Colonic mucosa (tissue), 4 donors: ENCODE results near the gene ZMYM2. TPM values are rescaled to one million over a fixed set of nuclear protein-coding genes. Genes with fewer than 3 reads are reported as not detected.

Experiments
- DNase-seq: peaks from one replicate; pipeline ENCODE4 v3.0.0-alpha.2; 2020
- H3K27ac ChIP-seq: fragments of 200-600 bp; one replicate; pipeline ENCODE4 v1.8.0; 2021
- H3K27me3 ChIP-seq: fragments of 200-600 bp; one replicate; pipeline ENCODE4 v1.8.0; 2021
- H3K36me3 ChIP-seq: fragments of 200-600 bp; one replicate; pipeline ENCODE4 v1.8.0; 2021
- H3K4me1 ChIP-seq: fragments of 200-600 bp; one replicate; pipeline ENCODE4 v1.8.0; 2021; ENCODE audit warnings: mild to moderate bottlenecking
- H3K4me3 ChIP-seq: fragments of 200-600 bp; one replicate; pipeline ENCODE4 v1.8.0; 2021
- H3K9ac ChIP-seq, 2 donors: one replicate each; pipeline ENCODE4 v1.7.0; 2013; ENCODE audit warnings: control low read depth in 2 of 2, low read depth in 2 of 2, low read length in 2 of 2
- H3K9me3 ChIP-seq: fragments of 200-600 bp; one replicate; pipeline ENCODE4 v1.8.0; 2021
- CTCF ChIP-seq: fragments of 200-600 bp; IDR thresholded peaks from one replicate; pipeline ENCODE4 v1.8.0; 2022; ENCODE audit warnings: antibody characterized with exemption, mild to moderate bottlenecking
- intact Hi-C: fragments of 100-400 bp; cut with DNase I; formaldehyde crosslinking; loops from one replicate; pipeline ENCODE4 v1.14.1; 2022
- total RNA-seq, 2 donors: library from RNA; stranded (reverse); fragmentation: NEBNext Ultra II Directional in 1 of 2; extraction: Animal tissue kit (Norgen Biotek cat#: 25700) in 1 of 2; gene quantifications; one replicate each; pipeline ENCODE4 v1.2.1, GENCODE V29; 2021
- donor health status: healthy.
- donor health status: DM: no; HTN: no; CAD: no.
- donor health status: DM: no; HTN: no; CAD: no.

ZMYM2 gene
- total RNA-seq, 2 donors from 2014 or later = 47.6 to 70.1 TPM

GRCh38 chr13:19959831-19960652 lies 1.5 kb downstream of the ZMYM2 start:
- Histone ChIP-seq H3K4me1 (peaks cover 7% of the 10 kb centered on the region), H3K9me3 (no peaks in the 10 kb centered on the region), H3K4me3 (peak overlapping the region; percentile 76), H3K27me3 (no peaks in the 10 kb centered on the region), H3K36me3 (no peaks in the 10 kb centered on the region), H3K27ac (peak overlapping the region; percentile 98), H3K9ac (peak overlapping the region; percentile 92 to 97)
- TF ChIP-seq CTCF = peak; percentile 90
- DNase-seq = peak; percentile 87
- intact Hi-C loops = loop anchor here (5.0 kb wide), 1 partner anchor 98 kb away; the partner anchor contains the start of gene ZMYM5

- no peak for DNase-seq
- intact Hi-C loops = no loop called here
- Histone ChIP-seq H3K9me3 (no peaks in the 10 kb centered on the region), H3K27ac (peak overlapping the region; percentile 98), H3K4me1 (peaks cover 7% of the 10 kb centered on the region), H3K36me3 (no peaks in the 10 kb centered on the region), H3K9ac (no peak overlapping the region), H3K4me3 (peak overlapping the region; percentile 7), H3K27me3 (no peaks in the 10 kb centered on the region)
- TF ChIP-seq CTCF = no peak
Observed at GRCh38 chr13:19960653-19960976, 2.1 kb downstream of the ZMYM2 start.

- H3K27ac ChIP-seq = no peak overlapping the region
- H3K27me3 ChIP-seq = no peaks in the 10 kb centered on the region
- no peak for TF ChIP-seq CTCF
- DNase-seq = no peak
- no peak overlapping the region for H3K4me3 ChIP-seq
- intact Hi-C loops = no loop called here
- peaks cover 7% of the 10 kb centered on the region for H3K4me1 ChIP-seq
- H3K9ac ChIP-seq = no peak overlapping the region
- no peaks in the 10 kb centered on the region for H3K9me3 ChIP-seq
- H3K36me3 ChIP-seq = no peaks in the 10 kb centered on the region
Observed at GRCh38 chr13:19961489-19961888, 3.0 kb downstream of the ZMYM2 start.

- H3K4me3 ChIP-seq = no peak overlapping the region
- no peaks in the 10 kb centered on the region for H3K9me3 ChIP-seq
- H3K27ac ChIP-seq = no peak overlapping the region
- H3K36me3 ChIP-seq = no peaks in the 10 kb centered on the region
- no peak overlapping the region for H3K9ac ChIP-seq
- no peaks in the 10 kb centered on the region for H3K27me3 ChIP-seq
- intact Hi-C loops = no loop called here
- TF ChIP-seq CTCF = no peak
- no peak for DNase-seq
- H3K4me1 ChIP-seq = peaks cover 7% of the 10 kb centered on the region
Observed at GRCh38 chr13:19961924-19962323, 3.4 kb downstream of the ZMYM2 start.

- Histone ChIP-seq H3K36me3 (no peaks in the 10 kb centered on the region), H3K27ac (no peak overlapping the region), H3K27me3 (no peaks in the 10 kb centered on the region), H3K9me3 (no peaks in the 10 kb centered on the region), H3K4me3 (no peak overlapping the region), H3K4me1 (peaks cover 7% of the 10 kb centered on the region), H3K9ac (no peak overlapping the region)
- intact Hi-C loops = no loop called here
- no peak for DNase-seq
- TF ChIP-seq CTCF = no peak
Observed at GRCh38 chr13:19962894-19963293, 4.4 kb downstream of the ZMYM2 start.
